ENCODE results near the gene TMF1.

TMF1 gene

DNA sequence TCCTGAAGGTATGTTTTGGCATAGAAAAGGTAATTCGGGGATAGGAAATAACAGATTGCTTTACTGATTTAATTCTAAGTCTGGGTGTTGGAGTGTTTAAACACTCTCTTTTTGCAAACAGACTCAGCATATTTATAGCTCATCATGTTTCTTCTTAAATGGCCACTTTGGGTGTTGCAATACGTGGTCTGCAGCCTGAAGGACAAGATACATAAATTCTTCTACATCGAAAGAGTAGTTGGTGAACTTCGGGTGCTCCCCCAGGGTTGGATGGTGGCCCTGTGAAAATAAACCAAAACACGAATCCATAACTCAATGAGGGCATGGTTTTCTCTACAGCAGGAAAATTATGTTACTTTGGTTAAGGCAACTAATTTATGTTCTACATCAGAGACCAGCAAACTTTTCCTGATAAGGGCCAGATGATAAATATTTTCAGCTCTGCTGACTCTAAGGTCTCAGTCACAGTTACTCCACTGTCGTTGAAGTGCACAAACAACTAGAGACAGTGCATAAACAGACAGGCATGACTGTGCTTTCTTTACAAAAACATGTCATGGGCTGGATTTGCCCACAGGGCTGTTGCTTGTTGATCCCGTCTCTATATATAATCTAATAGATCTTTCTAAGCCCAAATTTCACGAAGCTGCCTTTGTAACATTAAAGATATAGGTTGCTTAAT, 74.5 kb downstream of the TMF1 start:
- DNase-seq (ENCODE audit: low read depth, low spot score): no peak

- no peak for DNase-seq (ENCODE audit: low read depth, low spot score)
Measured at GRCh38 chr3:68974711-68975110, 77.4 kb downstream of the TMF1 start.

DNA sequence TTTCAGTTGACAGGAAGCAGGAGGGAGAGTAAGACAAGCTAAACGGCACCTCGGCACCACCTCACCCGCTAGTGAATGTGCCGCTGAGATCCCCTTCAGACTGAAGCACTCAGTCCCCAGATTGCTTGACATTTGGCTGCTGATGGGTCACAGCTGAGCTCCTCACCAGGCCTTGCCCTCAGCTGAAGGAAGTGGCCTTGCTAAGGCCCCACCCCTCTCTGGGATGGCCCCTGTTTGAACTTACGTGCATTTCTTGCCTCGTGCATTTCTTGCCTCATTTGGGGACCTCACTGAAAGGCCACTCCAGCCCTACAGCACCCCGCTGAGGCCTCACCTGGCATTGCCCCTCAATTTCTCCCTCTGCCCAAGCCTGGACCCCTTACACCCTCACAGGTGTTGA, 78.5 kb downstream of the TMF1 start:
- no peak for DNase-seq (ENCODE audit: low read depth, low spot score)

- DNase-seq (ENCODE audit: low read depth, low spot score): no peak
Measured at GRCh38 chr3:68972358-68972979, 79.7 kb downstream of the TMF1 start.

Data from activated CD4-positive, CD25-positive, alpha-beta regulatory T cell treated with anti-CD3 and anti-CD28 coated beads, Interleukin-2, amount 50 U/mL, for 16 hours (primary cell).